GM12872 (cell line): ENCODE results near the gene MSI2.

ENCODE experiments used
- CTCF ChIP-seq: IDR thresholded peaks from 3 replicates; pipeline ENCODE4 v1.5.1; 2011; ENCODE audit warnings: low read depth, mild to moderate bottlenecking, low read length, moderate library complexity; ENCODE audit not compliant: insufficient read depth

Gene MSI2

DNA sequence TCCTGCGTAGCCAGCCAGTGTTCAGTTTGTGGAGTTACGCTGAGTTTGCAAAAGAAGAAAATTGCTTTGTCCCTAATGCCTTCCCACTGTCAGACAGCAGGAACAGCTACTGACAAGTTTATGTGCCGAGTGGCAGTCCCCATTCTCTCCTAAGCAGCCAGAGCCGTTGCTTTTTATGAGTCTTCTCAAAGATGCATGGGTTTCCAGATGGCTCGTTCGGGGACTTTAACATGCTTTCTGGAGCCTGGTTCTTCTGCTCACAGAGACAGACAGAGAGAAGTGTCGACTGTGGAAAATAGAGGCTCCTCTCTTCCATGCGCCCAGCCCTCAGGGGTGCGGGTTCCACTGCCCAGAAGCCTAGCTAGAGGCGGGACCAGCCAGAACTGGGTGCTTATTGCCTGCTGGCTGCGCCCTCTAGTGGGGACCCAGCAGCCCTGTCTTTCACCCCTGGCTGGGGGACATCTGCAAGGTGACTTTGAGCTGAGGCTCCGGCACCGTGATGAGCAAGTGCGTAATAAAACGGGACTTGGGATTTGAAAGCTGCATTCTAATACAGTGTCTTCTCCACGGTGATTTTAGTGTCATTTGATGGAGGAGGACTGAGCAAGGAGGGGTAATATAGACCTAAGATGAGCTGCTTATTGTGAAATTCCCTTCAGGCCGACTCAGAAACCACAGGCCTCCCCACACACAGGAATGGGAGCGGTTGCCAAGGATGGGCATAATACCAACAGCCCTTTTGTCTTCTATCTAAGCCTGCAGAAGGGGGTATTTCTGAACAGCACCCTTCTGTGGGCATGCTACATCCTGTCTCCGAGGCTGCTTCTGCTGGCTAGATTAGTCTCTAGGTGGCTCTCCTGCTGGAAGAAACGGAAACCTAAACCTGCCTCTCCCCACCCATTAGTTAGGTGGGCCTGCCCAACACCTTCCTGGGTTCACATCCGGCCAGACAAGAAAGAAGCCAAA lies 415.6 kb downstream of the MSI2 start:
- peak; percentile 98 for TF ChIP-seq CTCF

DNA sequence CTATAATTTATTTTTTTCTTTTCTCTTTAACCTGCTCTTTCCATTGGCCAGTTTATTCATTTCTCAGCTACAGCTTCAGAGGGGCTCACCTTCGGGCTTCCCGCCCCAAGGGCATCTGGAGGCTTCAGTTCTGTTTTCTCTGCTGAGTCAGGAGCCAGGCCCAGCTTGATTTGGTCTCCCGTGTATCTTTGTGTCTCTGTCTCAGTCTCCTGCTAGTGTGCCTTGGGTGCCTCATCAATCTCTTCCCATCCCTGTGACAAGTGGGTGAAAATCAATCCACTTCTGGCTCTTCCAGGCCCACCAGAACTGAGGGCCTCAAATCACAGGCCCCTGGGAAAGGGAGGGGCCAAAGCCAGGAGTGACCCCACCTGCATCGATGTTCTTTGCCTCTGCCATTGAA lies 416.6 kb downstream of the MSI2 start:
- no peak for TF ChIP-seq CTCF

- TF ChIP-seq CTCF: no peak
Observed at GRCh38 chr17:57674894-57675293, 418.6 kb downstream of the MSI2 start.

- no peak for TF ChIP-seq CTCF
Observed at GRCh38 chr17:57675427-57676387, 419.4 kb downstream of the MSI2 start.

DNA sequence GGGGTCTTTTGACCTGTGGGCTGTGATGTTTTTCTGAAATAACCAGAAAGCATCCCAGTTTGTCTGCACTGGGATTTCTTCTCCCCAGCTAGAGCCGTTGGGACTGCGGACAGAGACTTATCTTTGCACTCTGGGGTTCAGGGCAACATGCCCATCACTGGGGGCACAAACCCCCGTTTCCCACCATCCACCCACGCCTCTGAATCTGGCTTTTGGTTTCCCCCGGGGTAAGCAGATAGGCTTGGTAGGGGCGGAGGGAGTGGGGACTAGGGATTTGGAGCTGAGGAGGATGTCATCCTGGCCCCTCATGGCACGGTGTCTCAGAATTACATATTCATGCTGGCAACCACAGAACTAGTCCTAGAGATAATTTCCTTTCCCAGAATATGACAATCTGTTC lies 420.2 kb downstream of the MSI2 start:
- no peak for TF ChIP-seq CTCF

GRCh38 chr17:57677301-57677700 lies 421.0 kb downstream of the MSI2 start:
- no peak for TF ChIP-seq CTCF

- no peak for TF ChIP-seq CTCF
Observed at GRCh38 chr17:57677858-57678257, 421.5 kb downstream of the MSI2 start.
